SK-N-SH treated with all-trans-retinoic acid at 6 μM for 48 hours (cell line): ENCODE results near the gene TSLP.

ENCODE experiments used
- CSRNP3 ChIP-seq: fragments of 250-450 bp; sonication (Bioruptor Pico); IDR thresholded peaks from 2 replicates; pipeline ENCODE4 v1.5.1; 2021; ENCODE audit warnings: mild to moderate bottlenecking, moderate library complexity
- PATZ1 ChIP-seq: fragments of 250-450 bp; sonication (Bioruptor Pico); IDR thresholded peaks from 2 replicates; pipeline ENCODE4 v1.8.0; 2020; ENCODE audit warnings: mild to moderate bottlenecking, moderate library complexity, borderline replicate concordance
- POU6F1 ChIP-seq: fragments of 250-450 bp; sonication (Bioruptor Pico); IDR thresholded peaks from 2 replicates; pipeline ENCODE4 v1.8.0; 2021; ENCODE audit warnings: low read depth, mild to moderate bottlenecking, moderate library complexity, borderline replicate concordance
- RARB ChIP-seq: fragments of 250-450 bp; sonication (Bioruptor Pico); IDR thresholded peaks from 2 replicates; pipeline ENCODE4 v1.8.0; 2021; ENCODE audit warnings: mild to moderate bottlenecking, moderate library complexity
- SNAI2 ChIP-seq: fragments of 250-450 bp; sonication (Bioruptor Pico); IDR thresholded peaks from 2 replicates; pipeline ENCODE4 v1.5.0; 2020; ENCODE audit warnings: mild to moderate bottlenecking, moderate library complexity
- TCF4 ChIP-seq: fragments of 250-450 bp; sonication (Bioruptor Pico); IDR thresholded peaks from 2 replicates; pipeline ENCODE4 v1.8.0; 2021; ENCODE audit warnings: mild to moderate bottlenecking, moderate library complexity, borderline replicate concordance
- ZFP30 ChIP-seq: fragments of 450-650 bp; formaldehyde crosslinking; IDR thresholded peaks from 2 replicates; pipeline ENCODE4 v1.5.0; 2022; ENCODE audit warnings: mild to moderate bottlenecking, moderate library complexity
- ZNF70 ChIP-seq: fragments of 450-650 bp; formaldehyde crosslinking; IDR thresholded peaks from 2 replicates; pipeline ENCODE4 v1.5.0; 2020; ENCODE audit warnings: mild to moderate bottlenecking, moderate library complexity
- ZNF8 ChIP-seq: fragments of 450-650 bp; formaldehyde crosslinking; IDR thresholded peaks from 2 replicates; pipeline ENCODE4 v1.5.0; 2020; ENCODE audit warnings: mild to moderate bottlenecking, moderate library complexity

GRCh38 chr5:111095982-111096381 lies 24.5 kb downstream of the TSLP start:
- TF ChIP-seq PATZ1 (CRISPR knock-in tag) (no peak), CSRNP3 (CRISPR knock-in tag) (no peak), TCF4 (CRISPR knock-in tag) (no peak), ZFP30 (no peak), ZNF70 (no peak), POU6F1 (CRISPR knock-in tag) (no peak), SNAI2 (CRISPR knock-in tag) (no peak), RARB (CRISPR knock-in tag) (no peak), ZNF8 (CRISPR knock-in tag) (no peak)
